ENCODE data around the gene NAA15.

GRCh38 chr4:139297001-139297410 lies 4.3 kb upstream of the NAA15 start:
- TF ChIP-seq GATA2 (IDR thresholded peaks at IDR 0.05; ENCODE audit: low read depth, low read length) (no peak), GATA3 (IDR thresholded peaks at IDR 0.05; ENCODE audit: low read depth, low read length) (no peak)

All from SH-SY5Y (cell line).